T47D (cell line): Measurements from ENCODE around the gene FHL2.

ENCODE experiments used
- DNase-seq, 2 experiments: peaks; one replicate each; pipeline versions ENCODE4 v3.0.0 to v3.0.0-alpha.2; 2011 to 2012; ENCODE audit warnings: low read depth in 1 of 2, low spot score in 1 of 2
- JUND ChIP-seq: IDR thresholded peaks from 2 replicates; pipeline ENCODE4 v1.6.1; 2012; ENCODE audit warnings: low read depth
- in situ Hi-C: cut with HindIII; loops from 2 replicates; pipeline ENCODE4 v1.10.0; 2016; ENCODE audit warnings: low sequenced_read_pairs, low pct_unique_long_range_greater_than_20kb

FHL2 gene

GRCh38 chr2:105377871-105378270 is 21.0 kb downstream of the FHL2 start:
- peak in 1 of 2 experiments; percentile 57 for DNase-seq
- TF ChIP-seq JUND: no peak
- in situ Hi-C loops: no loop called here

GRCh38 chr2:105376789-105377240 is 22.0 kb downstream of the FHL2 start:
- DNase-seq: no peak
- in situ Hi-C loops: no loop called here
- TF ChIP-seq JUND: no peak

GRCh38 chr2:105376010-105376409 is 22.8 kb downstream of the FHL2 start:
- no peak for TF ChIP-seq JUND
- in situ Hi-C loops: no loop called here
- peak in 1 of 2 experiments; percentile 72 for DNase-seq

GRCh38 chr2:105375001-105375561 is 23.8 kb downstream of the FHL2 start:
- TF ChIP-seq JUND: no peak
- in situ Hi-C loops: no loop called here

GRCh38 chr2:105373895-105374401 is 24.9 kb downstream of the FHL2 start:
- no peak for DNase-seq
- in situ Hi-C loops: no loop called here
- TF ChIP-seq JUND: no peak

More at GRCh38 chr2:105375001-105375561, 23.8 kb downstream of the FHL2 start:
- DNase-seq: no peak

- in situ Hi-C loops: no loop called here
- no peak for DNase-seq
- no peak for TF ChIP-seq JUND
These were observed 25.5 kb downstream of the FHL2 start for GRCh38 chr2:105373344-105373781.

- DNase-seq: no peak
- in situ Hi-C loops: no loop called here
- no peak for TF ChIP-seq JUND
These were observed 27.0 kb downstream of the FHL2 start for GRCh38 chr2:105371810-105372209.

GRCh38 chr2:105371156-105371555 is 27.7 kb downstream of the FHL2 start:
- no peak for DNase-seq
- no peak for TF ChIP-seq JUND
- in situ Hi-C loops: no loop called here

GRCh38 chr2:105369777-105370690 is 28.8 kb downstream of the FHL2 start:
- in situ Hi-C loops: no loop called here
- no peak for TF ChIP-seq JUND
- peak; percentile 19 to 93 for DNase-seq

- no peak for DNase-seq
- in situ Hi-C loops: no loop called here
- no peak for TF ChIP-seq JUND
These were observed 30.0 kb downstream of the FHL2 start for GRCh38 chr2:105368759-105369408.

- in situ Hi-C loops: no loop called here
- DNase-seq: no peak
- TF ChIP-seq JUND: no peak
These were observed 33.6 kb downstream of the FHL2 start for GRCh38 chr2:105365206-105365605.

- in situ Hi-C loops: no loop called here
- no peak for TF ChIP-seq JUND
- no peak for DNase-seq
These were observed 34.3 kb downstream of the FHL2 start for GRCh38 chr2:105364436-105365139.
